ENCODE results near the gene HEATR5A. TPM values are rescaled to one million over a fixed set of nuclear protein-coding genes. Genes with fewer than 3 reads are reported as not detected.
"Not testable (repeated sequence)": the region's sequence is repeated elsewhere in the genome, so short reads cannot be mapped to it uniquely, and the experiment has no call there.

HEATR5A gene
- total and polyA plus RNA-seq, 2 of the 13 experiments (the other 11 are each of a cell fraction or from before 2014, with no cell fraction given) = 36.4 to 105 TPM

GRCh38 chr14:31257554-31258426 is 162.6 kb downstream of the HEATR5A start (continued):
- TF ChIP-seq, protein P1, sequence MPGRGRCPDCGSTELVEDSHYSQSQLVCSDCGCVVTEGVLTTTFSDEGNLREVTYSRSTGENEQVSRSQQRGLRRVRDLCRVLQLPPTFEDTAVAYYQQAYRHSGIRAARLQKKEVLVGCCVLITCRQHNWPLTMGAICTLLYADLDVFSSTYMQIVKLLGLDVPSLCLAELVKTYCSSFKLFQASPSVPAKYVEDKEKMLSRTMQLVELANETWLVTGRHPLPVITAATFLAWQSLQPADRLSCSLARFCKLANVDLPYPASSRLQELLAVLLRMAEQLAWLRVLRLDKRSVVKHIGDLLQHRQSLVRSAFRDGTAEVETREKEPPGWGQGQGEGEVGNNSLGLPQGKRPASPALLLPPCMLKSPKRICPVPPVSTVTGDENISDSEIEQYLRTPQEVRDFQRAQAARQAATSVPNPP (CRISPR knock-in tag; IDR thresholded peaks at IDR 0.05) = peak; percentile 95
- peak; percentile 88; the same call in 1 of the 2 replicates for TF ChIP-seq ZNF747 (CRISPR knock-in tag; IDR thresholded peaks at IDR 0.05; ENCODE audit: borderline replicate concordance)
- TF ChIP-seq RARA (CRISPR knock-in tag; IDR thresholded peaks at IDR 0.05) = peak; percentile 94
- TF ChIP-seq SP5 (CRISPR knock-in tag; IDR thresholded peaks at IDR 0.05; ENCODE audit: borderline replicate concordance, low read depth) = peak; percentile 87
- peak; percentile 67; the same call in 1 of the 2 replicates for TF ChIP-seq RXRA (CRISPR knock-in tag; IDR thresholded peaks at IDR 0.05)
- peak; percentile 72; the same call in 1 of the 2 replicates for TF ChIP-seq ZBTB33 (CRISPR knock-in tag; IDR thresholded peaks at IDR 0.05)
- TF ChIP-seq, protein P2, sequence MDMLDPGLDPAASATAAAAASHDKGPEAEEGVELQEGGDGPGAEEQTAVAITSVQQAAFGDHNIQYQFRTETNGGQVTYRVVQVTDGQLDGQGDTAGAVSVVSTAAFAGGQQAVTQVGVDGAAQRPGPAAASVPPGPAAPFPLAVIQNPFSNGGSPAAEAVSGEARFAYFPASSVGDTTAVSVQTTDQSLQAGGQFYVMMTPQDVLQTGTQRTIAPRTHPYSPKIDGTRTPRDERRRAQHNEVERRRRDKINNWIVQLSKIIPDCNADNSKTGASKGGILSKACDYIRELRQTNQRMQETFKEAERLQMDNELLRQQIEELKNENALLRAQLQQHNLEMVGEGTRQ (IDR thresholded peaks at IDR 0.05; ENCODE audit: low read depth, low read length) = not testable (repeated sequence)
- TF ChIP-seq, protein P2 (CRISPR knock-in tag; IDR thresholded peaks at IDR 0.05; ENCODE audit: borderline replicate concordance) = peak; percentile 83
- TF ChIP-seq NCOR1 (IDR thresholded peaks at IDR 0.05; ENCODE audit: borderline replicate concordance, low read length) = peak; percentile 98
- TF ChIP-seq IKZF4 (CRISPR knock-in tag; IDR thresholded peaks at IDR 0.05; ENCODE audit: borderline replicate concordance, low read depth, not compliant biosample characterization) = peak; percentile 43
- TF ChIP-seq GATAD2A (CRISPR knock-in tag; IDR thresholded peaks at IDR 0.05) = peak; percentile 99
- TF ChIP-seq ATF7 (IDR thresholded peaks at IDR 0.05) = not testable (repeated sequence)
- peak; percentile 3; the same call in 1 of the 2 replicates for TF ChIP-seq ATF7 (CRISPR knock-in tag; IDR thresholded peaks at IDR 0.05)
- TF ChIP-seq MTF2 (CRISPR knock-in tag; IDR thresholded peaks at IDR 0.05; ENCODE audit: borderline replicate concordance) = peak; percentile 62
- TF ChIP-seq SMAD3 (CRISPR knock-in tag; IDR thresholded peaks at IDR 0.05) = peak; percentile 96
- peak; percentile 99 for TF ChIP-seq ZNF614 (CRISPR knock-in tag; IDR thresholded peaks at IDR 0.05; ENCODE audit: borderline replicate concordance)
- TF ChIP-seq ZNF615 (CRISPR knock-in tag; IDR thresholded peaks at IDR 0.05; ENCODE audit: borderline replicate concordance) = 0 out of 2 replicates have a peak, but pooled peaks have one; percentile 31
- peak; percentile 66 for TF ChIP-seq ZSCAN21 (CRISPR knock-in tag; IDR thresholded peaks at IDR 0.05; ENCODE audit: borderline replicate concordance)
- peak; percentile 69; the same call in 1 of the 2 replicates for TF ChIP-seq ZNF784 (CRISPR knock-in tag; IDR thresholded peaks at IDR 0.05; ENCODE audit: borderline replicate concordance)
- TF ChIP-seq SRF (IDR thresholded peaks at IDR 0.05; ENCODE audit: low read depth, low read length) = peak; percentile 94
- peak; percentile 73 for TF ChIP-seq TBL1XR1 (IDR thresholded peaks at IDR 0.05; ENCODE audit: borderline replicate concordance, low read length, partially characterized antibody)
- peak; percentile 22; the same call in 1 of the 2 replicates for TF ChIP-seq ZFP36L2 (CRISPR knock-in tag; IDR thresholded peaks at IDR 0.05)
